ENCODE data around the gene TMEM163. TPM values are rescaled to one million over a fixed set of nuclear protein-coding genes. Genes with fewer than 3 reads are reported as not detected.
"Not testable (repeated sequence)": the region's sequence is repeated elsewhere in the genome, so short reads cannot be mapped to it uniquely, and the experiment has no call there.

Gene TMEM163
- total RNA-seq, 6 experiments from 2014 or later = 0.06 to 0.20 (median 0.07) TPM; not detected in 3

GRCh38 chr2:134591526-134591925 is 127.3 kb downstream of the TMEM163 start:
- Histone ChIP-seq H3K36me3 (no peaks in the 10 kb centered on the region), H3K4me3 (no peak overlapping the region), H3K27me3 (no peaks in the 10 kb centered on the region), H3K9me3 (peaks cover 0 to 4% (median 1%) of the 10 kb centered on the region in 4 donors), H3K27ac (no peak overlapping the region), H3K4me1 (no peaks in the 10 kb centered on the region)
- 70% methylated on average over 1 of the region's 1 CpG for WGBS (ENCODE audit: insufficient coverage, low coverage, low lambda C conversion rate, missing lambda C conversion rate)
- intact Hi-C loops (cut with DNase I) = no loop called here
- ATAC-seq (no peak), DNase-seq (no peak)
- no peak for TF ChIP-seq CTCF (IDR thresholded peaks at IDR 0.05)
- TF ChIP-seq POLR2A (IDR thresholded peaks at IDR 0.05) = no peak

- ATAC-seq = no peak
- Histone ChIP-seq H3K9me3 (peaks cover 0 to 4% (median 1%) of the 10 kb centered on the region in 4 donors), H3K4me3 (no peak overlapping the region), H3K4me1 (no peaks in the 10 kb centered on the region), H3K27me3 (no peaks in the 10 kb centered on the region), H3K27ac (no peak overlapping the region), H3K36me3 (no peaks in the 10 kb centered on the region)
- WGBS (ENCODE audit: insufficient coverage, low coverage, low lambda C conversion rate, missing lambda C conversion rate) = 86% methylated on average over 1 of the region's 1 CpG
- intact Hi-C loops (cut with DNase I) = no loop called here
- TF ChIP-seq CTCF (IDR thresholded peaks at IDR 0.05) (no peak), POLR2A (IDR thresholded peaks at IDR 0.05) (no peak)
- DNase-seq = no peak
These were observed 128.1 kb downstream of the TMEM163 start for GRCh38 chr2:134590679-134591078.

- H3K27ac ChIP-seq; H3K4me1 ChIP-seq; H3K27me3 ChIP-seq; DNase-seq; H3K36me3 ChIP-seq; ATAC-seq; H3K4me3 ChIP-seq; intact Hi-C loops (cut with DNase I); H3K9me3 ChIP-seq: not testable (repeated sequence)
- WGBS (ENCODE audit: insufficient coverage, low coverage, low lambda C conversion rate, missing lambda C conversion rate) = 65% methylated on average over 4 of the region's 4 CpGs
These were observed 129.4 kb downstream of the TMEM163 start for GRCh38 chr2:134589171-134590083.

- no peaks in the 10 kb centered on the region for H3K36me3 ChIP-seq
- WGBS (ENCODE audit: insufficient coverage, low coverage, low lambda C conversion rate, missing lambda C conversion rate) = 24% methylated on average over 2 of the region's 2 CpGs
- no peak overlapping the region for H3K4me3 ChIP-seq
- intact Hi-C loops (cut with DNase I) = no loop called here
- TF ChIP-seq POLR2A (IDR thresholded peaks at IDR 0.05) = no peak
- no peak for TF ChIP-seq CTCF (IDR thresholded peaks at IDR 0.05)
- H3K27ac ChIP-seq = no peak overlapping the region
- H3K27me3 ChIP-seq = no peaks in the 10 kb centered on the region
- peaks cover 0 to 4% (median 1%) of the 10 kb centered on the region in 4 donors for H3K9me3 ChIP-seq
- no peak for DNase-seq
- no peaks in the 10 kb centered on the region for H3K4me1 ChIP-seq
- ATAC-seq = no peak
These were observed 130.2 kb downstream of the TMEM163 start for GRCh38 chr2:134588556-134588955.

GRCh38 chr2:134586326-134586965 is 132.4 kb downstream of the TMEM163 start:
- whole genome bisulfite sequencing (ENCODE audit: insufficient coverage, low coverage, low lambda C conversion rate, missing lambda C conversion rate) = 56% methylated on average over 8 of the region's 8 CpGs
- TF ChIP-seq POLR2A (IDR thresholded peaks at IDR 0.05) (no peak), CTCF (IDR thresholded peaks at IDR 0.05) (no peak)
- DNase-seq (no peak), ATAC-seq (no peak)
- Histone ChIP-seq H3K27me3 (no peaks in the 10 kb centered on the region), H3K27ac (no peak overlapping the region), H3K4me3 (no peak overlapping the region), H3K36me3 (no peaks in the 10 kb centered on the region), H3K9me3 (peaks cover 0 to 4% (median 1%) of the 10 kb centered on the region in 4 donors), H3K4me1 (no peaks in the 10 kb centered on the region)
- intact Hi-C loops (cut with DNase I) = no loop called here
